Panc1 (cell line): ENCODE data around the gene LY86. TPM values are rescaled to one million over a fixed set of nuclear protein-coding genes. Genes with fewer than 3 reads are reported as not detected.

Experiments used
- ATAC-seq: fragments of 200-7000 bp; cut with Tn5 transposase; 2 replicates; pipeline ENCODE4 v1.9.1; 2020; ENCODE audit warnings: mild to moderate bottlenecking, moderate library complexity
- BruUV-seq: library from RNA; stranded (reverse); fragments of 400-500 nt; replicated peaks from 2 replicates; lab custom pipeline; 2021; lab: Mats Ljungman, UMichigan
- CTCF ChIA-PET: fragments of 300-600 bp; sonication (Branson Sonifier 250); formaldehyde crosslinking; loops from one replicate; lab custom pipeline; 2022; ENCODE audit warnings: antibody characterized with exemption; lab: Charles Lee
- POLR2A ChIA-PET: fragments of 300-600 bp; sonication (Branson Sonifier 250); formaldehyde crosslinking; loops from one replicate; lab custom pipeline; 2022; ENCODE audit warnings: antibody characterized with exemption; lab: Charles Lee
- DNase-seq: peaks from one replicate; pipeline ENCODE4 v3.0.0-alpha.2; 2010; ENCODE audit warnings: low read depth, low spot score
- H3K27ac ChIP-seq: 2 replicates; pipeline ENCODE4 v1.5.1; 2011; ENCODE audit warnings: mild to moderate bottlenecking, low read length, inconsistent platforms
- H3K27me3 ChIP-seq: fragments of 200-500 bp; sonication (Bioruptor generic); 2 replicates; pipeline ENCODE4 v1.6.0; 2014; ENCODE audit warnings: low read length, inconsistent platforms; ENCODE audit not compliant: control insufficient read depth, insufficient read depth
- H3K36me3 ChIP-seq: fragments of 200-500 bp; sonication (Bioruptor generic); 2 replicates; pipeline ENCODE4 v1.5.1; 2014; ENCODE audit warnings: inconsistent platforms, mild to moderate bottlenecking, low read length, moderate library complexity; ENCODE audit not compliant: control insufficient read depth, insufficient read depth
- H3K4me1 ChIP-seq: 2 replicates; pipeline ENCODE4 v1.5.1; 2011; ENCODE audit warnings: inconsistent platforms, mild to moderate bottlenecking, low read length, moderate library complexity; ENCODE audit not compliant: control insufficient read depth, insufficient read depth
- H3K4me3 ChIP-seq, 2 experiments: 2 replicates each; pipeline ENCODE4 v1.5.1; 2011 to 2012; ENCODE audit warnings: low read depth in 2 of 2, low read length in 2 of 2, mild to moderate bottlenecking in 2 of 2, inconsistent platforms in 1 of 2, moderate library complexity in 1 of 2
- H3K9me3 ChIP-seq: fragments of 200-500 bp; sonication (Bioruptor generic); 2 replicates; pipeline ENCODE4 v1.5.1; 2014; ENCODE audit warnings: low read depth, mild to moderate bottlenecking, inconsistent platforms, low read length, moderate library complexity; ENCODE audit not compliant: control insufficient read depth, insufficient read depth
- CTCF ChIP-seq: fragments of 450-650 bp; IDR thresholded peaks from 2 replicates; pipeline ENCODE4 v1.5.1; 2017; ENCODE audit warnings: mild to moderate bottlenecking
- POLR2AphosphoS5 ChIP-seq: IDR thresholded peaks from 2 replicates; pipeline ENCODE4 v1.6.1; 2012; ENCODE audit warnings: mild to moderate bottlenecking, low read depth, low read length, moderate library complexity
- REST ChIP-seq, 2 experiments: IDR thresholded peaks; 2 replicates each; pipeline ENCODE4 v1.6.1; 2011 to 2012; ENCODE audit warnings: low read depth in 2 of 2, control low read depth in 1 of 2, low read length in 1 of 2, mild to moderate bottlenecking in 1 of 2, moderate library complexity in 1 of 2; ENCODE audit not compliant: insufficient read depth in 1 of 2
- SIN3A ChIP-seq: IDR thresholded peaks from 2 replicates; pipeline ENCODE4 v1.6.1; 2012; ENCODE audit warnings: low read depth, mild to moderate bottlenecking, low read length, moderate library complexity, borderline replicate concordance; ENCODE audit not compliant: insufficient read depth
- TCF7L2 ChIP-seq: IDR thresholded peaks from 2 replicates; pipeline ENCODE4 v1.6.1; 2011; ENCODE audit warnings: mild to moderate bottlenecking, low read depth, low read length, inconsistent platforms
- in situ Hi-C: cut with HindIII; loops from 2 replicates; pipeline ENCODE4 v1.10.0; 2016; ENCODE audit warnings: low sequenced_read_pairs, low pct_unique_long_range_greater_than_20kb
- intact Hi-C: fragments of 100-400 bp; cut with micrococcal nuclease; formaldehyde crosslinking; loops from one replicate; pipeline ENCODE4 v1.10.0; 2022; ENCODE audit not compliant: unreplicated experiment
- total RNA-seq: library from RNA; stranded (reverse); gene quantifications from one replicate; pipeline ENCODE4 v1.2.1, GENCODE V29; 2021; ENCODE audit not compliant: unreplicated experiment

The LY86 gene
- total RNA-seq, 1 experiment from 2014 or later, result not detected

- intact Hi-C loops, result no loop called here
- no peak for ATAC-seq
- TF ChIP-seq CTCF (no peak), SIN3A (no peak), REST (IDR thresholded peaks at IDR 0.05; ENCODE audit: insufficient read depth in 1 of 2, low read depth in 2 of 2, low read length in 1 of 2) (no peak), POLR2AphosphoS5 (no peak), TCF7L2 (no peak)
- no peaks in the 10 kb centered on the region for H3K4me1 ChIP-seq
- ChIA-PET CTCF (no interaction called here), POLR2A (interaction anchor here (0.6 kb wide), 1 partner anchor 729 kb away, joined by 6 read pairs; no protein-coding TSS in a partner anchor)
- H3K36me3 ChIP-seq, result no peaks in the 10 kb centered on the region
- H3K4me3 ChIP-seq, result no peak overlapping the region
- H3K27me3 ChIP-seq, result no peaks in the 10 kb centered on the region
- in situ Hi-C loops, result no loop called here
- H3K9me3 ChIP-seq, result no peaks in the 10 kb centered on the region
- BruUV-seq, result no TSS peak
- no peak for DNase-seq
- no peak overlapping the region for H3K27ac ChIP-seq
These were observed 112.1 kb downstream of the LY86 start for GRCh38 chr6:6700407-6701270.

- DNase-seq (no peak), ATAC-seq (no peak)
- Histone ChIP-seq H3K27ac (no peak overlapping the region), H3K4me3 (no peak overlapping the region), H3K9me3 (no peaks in the 10 kb centered on the region), H3K4me1 (no peaks in the 10 kb centered on the region), H3K27me3 (no peaks in the 10 kb centered on the region), H3K36me3 (no peaks in the 10 kb centered on the region)
- POLR2A ChIA-PET, result interaction anchor here (0.7 kb wide), 1 partner anchor 445 kb away, joined by 3 read pairs; no protein-coding TSS in a partner anchor
- in situ Hi-C loops (no loop called here), intact Hi-C loops (no loop called here)
- CTCF ChIA-PET, result no interaction called here
- no TSS peak for BruUV-seq
- TF ChIP-seq TCF7L2, result no peak
- no peak for TF ChIP-seq POLR2AphosphoS5
- no peak for TF ChIP-seq CTCF
- no peak for TF ChIP-seq REST (IDR thresholded peaks at IDR 0.05; ENCODE audit: insufficient read depth in 1 of 2, low read depth in 2 of 2, low read length in 1 of 2)
- TF ChIP-seq SIN3A, result no peak
These were observed 113.3 kb downstream of the LY86 start for GRCh38 chr6:6701864-6702263.
